PFSK-1 (cell line): ENCODE measurements around the gene EEFSEC.

ENCODE experiments used
- FOXP2 ChIP-seq: optimal IDR thresholded peaks from 2 replicates; pipeline ENCODE3; 2011; ENCODE audit warnings: borderline replicate concordance, control low read depth, inconsistent platforms; ENCODE audit not compliant: insufficient read depth; ENCODE audit errors: extremely low read length, extremely low read depth
- POLR2AphosphoS5 ChIP-seq: IDR thresholded peaks from 2 replicates; pipeline ENCODE4 v1.6.1; 2012; ENCODE audit warnings: low read depth, mild to moderate bottlenecking, control low read depth, low read length, moderate library complexity
- SIN3A ChIP-seq: IDR thresholded peaks from 2 replicates; pipeline ENCODE4 v1.6.1; 2012; ENCODE audit warnings: mild to moderate bottlenecking, low read length, moderate library complexity, borderline replicate concordance; ENCODE audit not compliant: insufficient read depth
- TAF1 ChIP-seq: IDR thresholded peaks from 2 replicates; pipeline ENCODE4 v1.6.1; 2012; ENCODE audit warnings: low read length, control low read depth, borderline replicate concordance; ENCODE audit not compliant: insufficient read depth
- TF ChIP-seq, protein P1 (sequence below), 2 experiments: IDR thresholded peaks; 2 replicates each; pipeline versions ENCODE4 v1.6.1 to v1.8.0; 2011 to 2012; ENCODE audit warnings: low read depth in 2 of 2, low read length in 2 of 2, control low read depth in 1 of 2, inconsistent platforms in 1 of 2, mild to moderate bottlenecking in 1 of 2, moderate library complexity in 1 of 2; ENCODE audit not compliant: insufficient read depth in 1 of 2

The EEFSEC gene

DNA sequence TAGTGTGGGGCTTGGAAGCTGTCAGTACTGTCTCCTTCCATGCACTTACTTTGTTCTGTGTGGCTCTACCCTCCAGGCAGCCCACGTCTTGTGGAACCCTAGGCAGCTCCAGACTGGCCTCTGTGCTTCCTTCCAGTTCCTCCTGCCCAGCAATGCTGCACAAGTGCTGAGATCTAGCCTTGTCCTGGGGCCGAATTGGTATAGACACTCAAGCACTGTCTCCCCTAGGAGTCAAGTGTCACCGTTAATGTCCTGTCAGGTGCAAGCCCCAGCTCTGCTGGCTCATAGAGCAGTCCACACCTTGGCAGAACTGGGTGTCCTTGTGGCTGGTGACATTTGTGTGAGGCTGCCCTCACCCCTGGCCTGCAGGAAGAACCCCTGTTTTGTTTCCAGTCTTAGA, 130.1 kb downstream of the EEFSEC start:
- TF ChIP-seq FOXP2: no peak
- TF ChIP-seq, protein P1, sequence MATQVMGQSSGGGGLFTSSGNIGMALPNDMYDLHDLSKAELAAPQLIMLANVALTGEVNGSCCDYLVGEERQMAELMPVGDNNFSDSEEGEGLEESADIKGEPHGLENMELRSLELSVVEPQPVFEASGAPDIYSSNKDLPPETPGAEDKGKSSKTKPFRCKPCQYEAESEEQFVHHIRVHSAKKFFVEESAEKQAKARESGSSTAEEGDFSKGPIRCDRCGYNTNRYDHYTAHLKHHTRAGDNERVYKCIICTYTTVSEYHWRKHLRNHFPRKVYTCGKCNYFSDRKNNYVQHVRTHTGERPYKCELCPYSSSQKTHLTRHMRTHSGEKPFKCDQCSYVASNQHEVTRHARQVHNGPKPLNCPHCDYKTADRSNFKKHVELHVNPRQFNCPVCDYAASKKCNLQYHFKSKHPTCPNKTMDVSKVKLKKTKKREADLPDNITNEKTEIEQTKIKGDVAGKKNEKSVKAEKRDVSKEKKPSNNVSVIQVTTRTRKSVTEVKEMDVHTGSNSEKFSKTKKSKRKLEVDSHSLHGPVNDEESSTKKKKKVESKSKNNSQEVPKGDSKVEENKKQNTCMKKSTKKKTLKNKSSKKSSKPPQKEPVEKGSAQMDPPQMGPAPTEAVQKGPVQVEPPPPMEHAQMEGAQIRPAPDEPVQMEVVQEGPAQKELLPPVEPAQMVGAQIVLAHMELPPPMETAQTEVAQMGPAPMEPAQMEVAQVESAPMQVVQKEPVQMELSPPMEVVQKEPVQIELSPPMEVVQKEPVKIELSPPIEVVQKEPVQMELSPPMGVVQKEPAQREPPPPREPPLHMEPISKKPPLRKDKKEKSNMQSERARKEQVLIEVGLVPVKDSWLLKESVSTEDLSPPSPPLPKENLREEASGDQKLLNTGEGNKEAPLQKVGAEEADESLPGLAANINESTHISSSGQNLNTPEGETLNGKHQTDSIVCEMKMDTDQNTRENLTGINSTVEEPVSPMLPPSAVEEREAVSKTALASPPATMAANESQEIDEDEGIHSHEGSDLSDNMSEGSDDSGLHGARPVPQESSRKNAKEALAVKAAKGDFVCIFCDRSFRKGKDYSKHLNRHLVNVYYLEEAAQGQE (IDR thresholded peaks at IDR 0.05; ENCODE audit: insufficient read depth in 1 of 2, low read depth in 2 of 2, low read length in 2 of 2): no peak
- no peak for TF ChIP-seq TAF1
- TF ChIP-seq POLR2AphosphoS5: no peak
- no peak for TF ChIP-seq SIN3A

DNA sequence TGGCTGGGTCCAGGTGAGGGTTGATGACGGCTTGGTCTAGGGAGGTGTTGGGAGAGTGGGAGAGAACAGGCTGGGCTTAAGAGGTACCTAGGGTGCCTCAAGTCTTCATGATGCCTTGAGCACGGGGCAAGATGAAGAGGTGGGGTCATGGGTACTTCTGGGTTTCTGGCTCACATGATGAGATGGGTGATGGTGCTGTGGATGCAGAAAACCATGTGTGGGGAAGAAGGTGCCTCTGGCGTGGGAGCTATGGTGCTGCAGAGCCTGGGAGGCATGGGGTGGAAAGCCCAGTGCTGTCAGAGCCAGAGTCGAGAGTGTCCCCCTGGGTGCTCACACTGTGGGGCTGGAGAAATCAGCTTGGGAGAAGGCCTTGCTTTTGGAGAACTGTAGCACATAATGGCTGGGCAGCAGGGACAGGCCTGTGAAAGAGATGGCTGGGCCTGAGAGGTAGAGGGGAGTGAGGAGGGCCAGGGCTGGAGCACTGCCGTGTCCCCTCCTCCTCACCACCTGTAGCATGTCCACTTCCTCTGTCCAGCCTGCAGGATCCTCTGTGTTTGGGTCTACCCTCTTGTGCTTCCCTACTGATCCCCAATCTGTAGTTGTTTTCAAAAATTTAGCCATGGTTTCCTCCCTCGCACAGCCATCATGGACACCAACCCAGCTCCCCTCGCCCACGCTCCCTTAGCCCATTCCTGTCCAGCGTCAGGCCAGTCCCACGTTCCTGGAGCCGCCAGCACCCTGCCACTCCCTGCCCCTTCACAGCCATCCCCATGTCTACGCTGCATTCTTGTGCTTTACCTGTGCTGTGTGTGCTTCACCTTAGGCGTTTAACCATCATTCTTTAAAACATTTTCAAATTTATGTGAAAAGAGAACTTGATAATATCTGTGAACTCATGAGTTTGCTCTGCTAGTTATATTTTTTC, 132.0 kb downstream of the EEFSEC start:
- no peak for TF ChIP-seq TAF1
- no peak for TF ChIP-seq SIN3A
- TF ChIP-seq FOXP2: no peak
- TF ChIP-seq POLR2AphosphoS5: no peak
- TF ChIP-seq, protein P1 (IDR thresholded peaks at IDR 0.05; ENCODE audit: insufficient read depth in 1 of 2, low read depth in 2 of 2, low read length in 2 of 2): no peak

DNA sequence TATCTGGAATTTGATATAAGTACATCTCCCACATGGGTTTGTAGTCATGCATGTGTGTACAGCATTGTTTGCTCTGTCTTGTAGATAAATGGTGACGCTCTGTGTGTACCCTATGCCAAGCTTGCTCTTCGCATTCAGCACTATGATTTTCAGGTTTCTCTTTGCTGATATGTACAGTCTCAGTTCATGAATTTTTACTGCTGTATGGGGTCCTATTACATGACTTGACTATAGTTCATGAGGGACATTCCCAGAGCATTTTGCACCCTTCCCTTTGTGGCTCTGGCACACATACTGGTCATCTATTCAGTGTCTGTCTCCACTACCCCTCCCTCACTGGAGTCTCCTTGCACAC, 132.7 kb downstream of the EEFSEC start:
- TF ChIP-seq POLR2AphosphoS5: no peak
- TF ChIP-seq TAF1: no peak
- TF ChIP-seq, protein P1 (IDR thresholded peaks at IDR 0.05; ENCODE audit: insufficient read depth in 1 of 2, low read depth in 2 of 2, low read length in 2 of 2): no peak
- TF ChIP-seq SIN3A: no peak
- no peak for TF ChIP-seq FOXP2

DNA sequence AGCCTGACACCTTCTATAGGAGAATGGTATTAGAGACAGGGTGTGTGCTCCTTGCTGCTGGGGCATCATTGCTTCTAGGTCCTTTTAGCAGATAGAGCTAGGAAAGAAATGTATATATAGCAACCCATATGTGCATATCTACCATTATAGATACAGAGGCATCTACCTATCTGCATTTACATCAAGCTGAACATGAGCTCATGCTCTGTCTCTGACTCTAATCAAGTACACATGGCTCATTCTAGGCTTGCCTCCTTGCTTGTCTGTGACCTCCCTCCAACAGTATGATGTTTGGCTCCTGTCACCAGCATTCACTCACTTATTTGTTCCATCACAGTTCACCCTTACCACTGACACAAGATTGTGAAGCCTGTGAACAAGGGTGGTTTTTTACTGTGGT, 133.4 kb downstream of the EEFSEC start:
- TF ChIP-seq FOXP2: no peak
- TF ChIP-seq TAF1: no peak
- no peak for TF ChIP-seq POLR2AphosphoS5
- TF ChIP-seq SIN3A: no peak
- TF ChIP-seq, protein P1 (IDR thresholded peaks at IDR 0.05; ENCODE audit: insufficient read depth in 1 of 2, low read depth in 2 of 2, low read length in 2 of 2): no peak

DNA sequence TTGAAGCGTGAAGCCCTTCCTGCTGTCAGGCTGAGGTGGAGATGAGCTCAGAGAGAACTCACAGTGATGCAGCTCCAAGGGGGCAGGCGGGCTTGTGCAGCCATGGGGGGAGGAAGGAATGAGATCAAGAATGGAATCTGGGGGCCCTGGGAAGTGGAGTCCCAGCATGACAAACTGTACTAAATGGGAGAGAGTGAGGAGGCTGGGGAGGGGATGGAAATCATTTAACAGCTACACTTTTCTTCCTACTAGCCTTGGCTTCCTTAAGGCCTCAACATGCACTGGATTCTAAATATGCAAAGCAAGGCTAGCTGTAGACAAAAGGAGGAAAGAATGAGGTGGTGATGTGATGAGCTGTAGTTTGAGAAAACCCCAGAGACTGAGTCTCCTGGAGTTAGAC, 133.9 kb downstream of the EEFSEC start:
- TF ChIP-seq TAF1: no peak
- no peak for TF ChIP-seq POLR2AphosphoS5
- TF ChIP-seq, protein P1 (IDR thresholded peaks at IDR 0.05; ENCODE audit: insufficient read depth in 1 of 2, low read depth in 2 of 2, low read length in 2 of 2): no peak
- no peak for TF ChIP-seq FOXP2
- no peak for TF ChIP-seq SIN3A
